HG03575 (cell line): ENCODE results near the gene PARM1.
"Not testable (repeated sequence)": the region's sequence is repeated elsewhere in the genome, so short reads cannot be mapped to it uniquely, and the experiment has no call there.

Experiments
- ATAC-seq: cut with Tn5 transposase; IDR thresholded peaks from one replicate; pipeline ENCODE4 v1.9.1; 2021; ENCODE audit not compliant: unreplicated experiment, insufficient number of reproducible peaks, low FRiP score; ENCODE audit errors: extremely low read depth

PARM1 gene

GRCh38 chr4:74975082-74975481, 42.2 kb downstream of the PARM1 start:
- no peak for ATAC-seq

GRCh38 chr4:74975848-74976824, 43.2 kb downstream of the PARM1 start:
- ATAC-seq, result no peak

GRCh38 chr4:74982546-74983252, 49.8 kb downstream of the PARM1 start:
- no peak for ATAC-seq

GRCh38 chr4:74983253-74983635, 50.3 kb downstream of the PARM1 start:
- ATAC-seq, result no peak

- no peak for ATAC-seq
These were observed 57.5 kb downstream of the PARM1 start for GRCh38 chr4:74990276-74990875.

- not testable (repeated sequence) for ATAC-seq
These were observed 61.5 kb downstream of the PARM1 start for GRCh38 chr4:74994436-74994835.

- ATAC-seq, result no peak
These were observed 64.1 kb downstream of the PARM1 start for GRCh38 chr4:74996996-74997395.

GRCh38 chr4:74997948-74998729, 65.2 kb downstream of the PARM1 start:
- no peak for ATAC-seq

GRCh38 chr4:74999714-75000309, 66.9 kb downstream of the PARM1 start:
- ATAC-seq, result no peak

GRCh38 chr4:75001871-75002270, 69.0 kb downstream of the PARM1 start:
- no peak for ATAC-seq

GRCh38 chr4:75002381-75002780, 69.5 kb downstream of the PARM1 start:
- no peak for ATAC-seq

GRCh38 chr4:75003979-75004378, 71.1 kb downstream of the PARM1 start:
- ATAC-seq, result no peak

- no peak for ATAC-seq
These were observed 72.1 kb downstream of the PARM1 start for GRCh38 chr4:75004755-75005668.

- no peak for ATAC-seq
These were observed 72.8 kb downstream of the PARM1 start for GRCh38 chr4:75005727-75006126.

- no peak for ATAC-seq
These were observed 75.0 kb downstream of the PARM1 start for GRCh38 chr4:75007891-75008290.

GRCh38 chr4:75009138-75009537, 76.2 kb downstream of the PARM1 start:
- no peak for ATAC-seq

GRCh38 chr4:75011131-75011795, 78.3 kb downstream of the PARM1 start:
- ATAC-seq, result no peak
